Testis (tissue), 2 donors: ENCODE data around the gene ASB4.

Experiments
- CTCF ChIP-seq, 3 experiments: fragments of 450-650 bp in 2 of 3; fragments of 200-600 bp in 1 of 3; sonication (generic) in 1 of 3; IDR thresholded peaks; one replicate each; pipeline ENCODE4 v1.5.1; 2016 to 2019; ENCODE audit warnings: antibody characterized with exemption in 3 of 3, mild to moderate bottlenecking in 2 of 3, moderate library complexity in 1 of 3
- POLR2A ChIP-seq: fragments of 450-650 bp; IDR thresholded peaks from one replicate; pipeline ENCODE4 v1.6.1; 2017; ENCODE audit warnings: antibody characterized with exemption, mild to moderate bottlenecking, moderate library complexity

GRCh38 chr7:95476072-95476847, 9.5 kb upstream of the ASB4 start:
- TF ChIP-seq CTCF (IDR thresholded peaks at IDR 0.05) = no peak
- no peak for TF ChIP-seq POLR2A
